ENCODE data around the gene MCTP1. TPM values are rescaled to one million over a fixed set of nuclear protein-coding genes. Genes with fewer than 3 reads are reported as not detected.

MCTP1 gene
- polyA plus RNA-seq, 1 donor: 7.7 TPM

- DNase-seq: no peak
Measured at GRCh38 chr5:94759022-94759421, 525.9 kb downstream of the MCTP1 start.

- DNase-seq: no peak
Measured at GRCh38 chr5:94754824-94755223, 530.1 kb downstream of the MCTP1 start.

GRCh38 chr5:94751460-94751859, 533.4 kb downstream of the MCTP1 start:
- DNase-seq: no peak

- no peak for DNase-seq
Measured at GRCh38 chr5:94750681-94751080, 534.2 kb downstream of the MCTP1 start.

- DNase-seq: no peak
Measured at GRCh38 chr5:94749042-94749441, 535.9 kb downstream of the MCTP1 start.

- no peak for DNase-seq
Measured at GRCh38 chr5:94748212-94748611, 536.7 kb downstream of the MCTP1 start.

- no peak for DNase-seq
Measured at GRCh38 chr5:94747371-94747770, 537.5 kb downstream of the MCTP1 start.

- DNase-seq: no peak
Measured at GRCh38 chr5:94746731-94747124, 538.2 kb downstream of the MCTP1 start.

GRCh38 chr5:94745786-94746730, 538.8 kb downstream of the MCTP1 start:
- DNase-seq: no peak

- no peak for DNase-seq
Measured at GRCh38 chr5:94744906-94745305, 540.0 kb downstream of the MCTP1 start.

- DNase-seq: no peak
Measured at GRCh38 chr5:94742852-94743251, 542.0 kb downstream of the MCTP1 start.

GRCh38 chr5:94740286-94740685, 544.6 kb downstream of the MCTP1 start:
- DNase-seq: no peak

- DNase-seq: no peak
Measured at GRCh38 chr5:94736498-94736897, 548.4 kb downstream of the MCTP1 start.

GRCh38 chr5:94731471-94731870, 553.4 kb downstream of the MCTP1 start:
- DNase-seq: no peak

- no peak for DNase-seq
Measured at GRCh38 chr5:94725142-94725541, 559.8 kb downstream of the MCTP1 start.

- no peak for DNase-seq
Measured at GRCh38 chr5:94715768-94716167, 569.1 kb downstream of the MCTP1 start.

GRCh38 chr5:94711785-94712184, 573.1 kb downstream of the MCTP1 start:
- no peak for DNase-seq

GRCh38 chr5:94709277-94709676, 575.6 kb downstream of the MCTP1 start:
- DNase-seq: no peak

- peak; percentile 50 for DNase-seq
Measured at GRCh38 chr5:94707359-94707758, 577.5 kb downstream of the MCTP1 start.

GRCh38 chr5:94705427-94705826, 579.5 kb downstream of the MCTP1 start:
- no peak for DNase-seq

- DNase-seq: no peak
Measured at GRCh38 chr5:94702729-94703128, 582.2 kb downstream of the MCTP1 start.

- DNase-seq: no peak
Measured at GRCh38 chr5:94700592-94700991, 584.3 kb downstream of the MCTP1 start.

- DNase-seq: no peak
Measured at GRCh38 chr5:94699562-94699961, 585.3 kb downstream of the MCTP1 start.

GRCh38 chr5:94698197-94698596, 586.7 kb downstream of the MCTP1 start:
- DNase-seq: no peak
